GM18507 (cell line): ENCODE results near the gene CAPN7.

Experiments
- DNase-seq: peaks from one replicate; pipeline ENCODE4 v3.0.0; 2011; ENCODE audit warnings: low read depth; ENCODE audit not compliant: insufficient read length; ENCODE audit errors: extremely low spot score
- FAIRE-seq: peaks from 2 replicates; lab custom pipeline; 2011; peaks lifted over from hg19 to GRCh38; lab: Jason Lieb, UNC

Gene CAPN7

DNA sequence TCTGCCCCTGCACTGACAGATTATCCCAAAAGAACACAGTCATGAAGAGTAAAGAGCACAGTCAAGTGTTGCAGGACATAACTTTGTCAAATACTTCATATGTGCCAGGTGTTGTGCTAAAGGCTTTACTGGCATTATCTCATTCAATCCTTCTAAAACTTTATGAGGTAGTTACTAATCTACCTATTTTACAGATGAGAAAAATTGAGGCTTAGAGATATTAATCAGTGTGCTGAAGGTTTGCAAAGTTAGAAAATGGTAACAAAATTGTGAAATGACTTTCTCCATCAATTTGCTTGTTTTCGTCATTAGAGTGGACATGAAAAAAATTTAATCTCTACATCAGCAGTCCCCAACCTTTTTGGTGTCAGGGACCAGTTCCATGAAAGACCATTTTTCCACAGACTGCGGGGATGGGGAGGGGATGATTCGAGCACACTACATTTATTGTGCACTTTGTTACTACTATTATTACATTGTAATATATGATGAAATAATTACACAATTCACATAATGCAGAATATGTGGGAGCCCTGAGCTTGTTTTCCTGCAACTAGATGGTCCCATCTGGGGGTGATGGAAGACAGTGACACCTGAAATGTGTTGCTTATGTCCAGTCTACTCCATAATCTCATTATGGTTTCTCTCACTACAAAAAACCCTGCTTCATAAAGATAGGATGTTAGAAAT, 8.6 kb upstream of the CAPN7 start:
- no peak for FAIRE-seq

DNA sequence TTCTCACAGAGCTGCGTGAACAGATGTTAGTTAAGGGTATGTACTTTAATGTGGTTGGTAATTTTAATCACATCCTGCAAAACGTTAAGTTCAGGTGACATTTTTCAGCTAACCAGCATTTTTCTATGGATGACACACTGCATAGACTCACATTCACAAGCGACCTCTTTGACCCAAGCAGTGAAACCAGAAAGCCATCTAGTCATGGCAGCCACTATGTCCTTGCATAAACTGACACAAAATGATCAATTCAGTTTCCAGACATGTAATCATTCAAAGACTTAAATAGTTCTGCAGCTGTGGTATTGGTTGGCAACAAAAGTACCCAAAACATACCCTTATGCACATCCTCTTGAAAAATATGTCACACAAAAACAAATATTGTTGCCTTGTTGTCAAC, 7.4 kb upstream of the CAPN7 start:
- DNase-seq, result no peak
- no peak for FAIRE-seq

More for the DNA sequence above, 8.6 kb upstream of the CAPN7 start:
- DNase-seq, result no peak

DNA sequence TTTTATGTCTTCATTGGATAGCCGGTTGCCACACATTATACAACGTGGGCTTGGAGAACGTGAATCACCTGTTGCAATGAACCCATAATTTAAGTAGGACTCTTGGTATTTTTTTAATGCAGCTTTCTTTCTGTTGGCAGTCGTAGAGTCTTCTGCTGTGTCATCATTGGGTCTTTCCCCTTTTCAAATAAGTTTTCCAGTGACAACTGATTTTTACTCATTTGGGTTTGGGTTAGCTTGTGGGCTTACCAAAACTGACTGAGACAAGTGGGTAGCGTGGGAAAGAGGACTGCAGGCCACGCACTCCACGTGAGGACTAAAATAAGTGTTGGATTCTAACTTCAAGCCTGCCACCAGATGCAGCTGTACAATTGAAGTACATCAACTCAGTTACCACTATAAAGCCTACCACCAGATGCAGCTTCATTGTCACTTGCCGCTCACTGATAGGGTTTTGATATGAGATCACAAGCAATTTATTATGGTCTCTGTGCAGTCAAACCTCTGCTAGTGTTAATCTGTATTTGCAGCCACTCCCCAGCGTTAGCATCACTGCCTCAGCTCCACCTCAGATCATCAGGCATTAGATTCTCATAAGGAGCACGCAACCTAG, 6.4 kb upstream of the CAPN7 start:
- FAIRE-seq (no peak), DNase-seq (no peak)

DNA sequence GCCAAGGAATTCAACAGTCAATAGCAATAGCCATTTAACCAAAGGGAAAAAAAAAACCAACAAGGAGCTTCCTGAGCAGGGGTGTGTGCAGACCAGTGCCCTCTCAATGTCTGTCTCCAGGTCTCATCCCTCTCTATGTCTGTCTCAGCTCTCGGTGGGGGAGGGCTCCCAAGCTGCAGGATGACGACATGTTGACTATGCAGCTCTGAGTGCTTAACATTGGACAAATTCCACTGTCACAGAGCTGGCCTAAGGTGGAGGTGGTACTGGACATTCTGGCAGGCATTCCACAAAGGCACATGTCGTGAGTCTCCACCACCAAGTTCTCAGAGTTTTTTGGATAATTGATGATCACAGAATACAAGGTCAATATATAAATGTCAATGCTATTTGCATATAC, 2.0 kb upstream of the CAPN7 start:
- FAIRE-seq (no peak), DNase-seq (no peak)

DNA sequence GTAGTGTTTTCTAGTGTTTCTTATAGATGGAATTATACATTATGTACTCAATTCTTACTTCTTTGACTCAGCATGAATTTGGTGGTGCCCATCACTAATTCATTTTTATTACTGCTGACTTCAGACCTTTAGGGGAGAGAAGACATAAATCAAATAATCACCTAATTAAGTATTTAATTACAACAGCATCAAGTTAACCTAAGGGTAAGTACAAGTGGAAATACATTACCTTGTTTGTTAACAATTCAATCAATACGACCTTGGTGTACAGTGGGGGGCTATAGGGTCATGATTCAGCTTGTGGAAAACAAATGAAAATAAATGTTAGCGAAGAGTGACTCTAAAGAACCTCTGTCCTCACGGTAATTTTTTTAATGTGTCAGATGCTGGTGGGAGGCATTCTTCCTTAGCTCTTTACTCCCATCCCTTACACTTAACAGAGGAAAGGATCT, 538 bp upstream of the CAPN7 start:
- FAIRE-seq, result no peak

DNA sequence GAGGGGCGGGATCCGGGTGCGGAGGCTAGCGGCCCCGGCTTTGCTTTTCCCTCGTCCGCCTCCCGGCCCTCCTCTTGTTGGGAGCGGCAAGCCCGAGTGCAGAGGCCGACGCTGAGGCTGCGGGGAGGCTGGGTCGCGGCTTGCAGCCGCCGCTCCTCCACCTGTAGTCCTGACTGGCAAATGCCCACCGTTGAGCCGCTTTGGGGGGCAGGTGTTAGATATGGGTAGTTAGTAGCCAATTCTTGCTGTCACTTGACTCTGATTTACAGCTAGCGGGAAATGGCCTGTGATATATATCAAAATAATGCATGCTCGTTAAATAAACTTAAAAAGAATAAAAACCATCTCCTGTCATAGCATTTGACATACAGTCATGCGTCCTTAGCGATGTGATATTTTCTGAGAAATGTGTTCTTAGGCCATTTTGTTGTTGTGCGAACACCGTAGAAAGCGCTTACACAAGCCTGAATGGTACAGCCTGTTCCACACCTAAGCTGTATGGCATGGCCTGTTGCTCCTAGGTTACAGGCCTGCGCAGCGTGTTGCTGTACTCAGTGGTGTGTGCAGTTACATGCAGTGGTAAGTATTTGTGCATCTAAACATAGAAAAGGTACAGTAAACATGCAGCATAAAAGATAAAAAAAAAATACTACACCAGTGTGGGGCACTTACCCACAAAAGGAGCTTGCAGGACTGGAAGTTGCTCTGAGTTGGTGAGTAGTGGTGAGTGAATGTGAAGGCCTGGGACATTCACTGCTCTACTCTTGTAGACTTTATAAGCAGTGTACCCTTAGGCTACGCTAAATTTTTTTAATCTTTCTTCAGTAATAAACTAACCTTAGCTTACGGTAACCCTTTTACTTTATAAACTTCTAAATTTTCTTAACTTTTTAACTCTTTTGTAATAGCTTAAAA, 873 bp downstream of the CAPN7 start:
- FAIRE-seq (no peak), DNase-seq (no peak)

More for the DNA sequence above, 538 bp upstream of the CAPN7 start:
- DNase-seq, result no peak

DNA sequence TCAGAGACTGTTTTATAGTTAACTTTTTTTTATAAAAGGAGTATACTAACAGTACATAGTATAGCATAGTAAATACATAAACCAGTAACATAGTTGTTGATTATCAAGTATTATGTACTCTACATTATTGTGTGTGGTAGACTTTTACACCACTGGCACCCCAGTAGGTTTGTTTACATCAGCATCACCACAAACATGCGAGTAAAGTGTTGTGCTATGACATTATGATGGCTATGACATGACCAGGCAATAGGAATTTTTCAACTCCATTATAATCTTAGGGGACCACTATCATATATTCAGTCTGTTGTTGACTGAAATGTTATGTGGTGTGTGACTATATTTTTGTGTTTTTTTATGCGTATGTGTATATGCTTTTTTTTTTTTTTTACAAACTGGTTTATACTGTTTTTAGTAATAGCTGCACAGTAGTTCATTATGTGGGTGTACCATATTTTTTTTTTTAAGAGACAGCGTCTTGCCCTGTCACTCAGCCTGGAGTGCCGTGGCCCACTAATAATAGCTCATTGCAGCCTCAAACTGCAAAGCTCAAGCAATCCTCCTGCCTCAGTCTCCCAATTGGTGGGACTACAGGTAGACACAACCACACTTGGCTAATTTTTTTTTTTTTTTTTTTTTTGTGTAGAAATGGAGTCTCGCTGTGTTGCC, 1.9 kb downstream of the CAPN7 start:
- FAIRE-seq (no peak), DNase-seq (no peak)

DNA sequence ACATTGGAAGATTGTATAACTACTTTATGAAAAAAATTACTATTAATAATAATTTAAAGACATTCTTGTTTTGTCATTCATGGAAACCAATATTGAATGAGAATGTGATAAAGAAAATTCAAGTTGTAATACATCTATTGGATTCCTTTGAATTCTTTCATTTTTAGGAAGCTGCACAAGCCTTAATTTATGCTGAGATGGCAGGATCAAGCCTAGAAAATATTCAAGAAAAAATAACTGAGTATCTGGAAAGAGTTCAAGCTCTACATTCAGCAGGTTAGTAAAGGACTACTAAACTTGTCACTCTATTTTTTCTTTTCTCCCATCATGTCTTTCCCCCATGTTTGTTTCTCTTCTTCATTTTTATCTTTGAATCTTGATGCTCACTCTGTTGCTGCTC, 5.9 kb downstream of the CAPN7 start:
- no peak for DNase-seq
- no peak for FAIRE-seq

DNA sequence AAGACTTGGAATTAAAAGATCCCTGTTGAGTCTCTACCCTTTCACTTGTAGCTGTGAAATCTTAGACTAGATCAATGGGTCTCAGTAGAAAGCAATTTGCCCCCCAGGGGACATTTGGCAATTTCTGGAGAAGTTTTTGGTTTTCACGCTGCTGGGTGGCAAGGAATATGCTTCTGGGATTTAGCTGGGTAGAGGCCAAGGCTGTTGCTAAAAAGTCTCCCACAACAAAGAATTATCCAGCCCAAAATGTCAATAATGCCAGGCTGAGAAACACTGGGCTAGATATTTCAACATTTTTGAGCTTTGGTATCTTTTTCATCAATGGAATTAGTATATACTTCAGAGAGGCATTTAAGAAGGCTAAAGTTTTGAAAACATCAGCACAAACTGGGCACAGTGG, 8.7 kb downstream of the CAPN7 start:
- no peak for DNase-seq
- no peak for FAIRE-seq

DNA sequence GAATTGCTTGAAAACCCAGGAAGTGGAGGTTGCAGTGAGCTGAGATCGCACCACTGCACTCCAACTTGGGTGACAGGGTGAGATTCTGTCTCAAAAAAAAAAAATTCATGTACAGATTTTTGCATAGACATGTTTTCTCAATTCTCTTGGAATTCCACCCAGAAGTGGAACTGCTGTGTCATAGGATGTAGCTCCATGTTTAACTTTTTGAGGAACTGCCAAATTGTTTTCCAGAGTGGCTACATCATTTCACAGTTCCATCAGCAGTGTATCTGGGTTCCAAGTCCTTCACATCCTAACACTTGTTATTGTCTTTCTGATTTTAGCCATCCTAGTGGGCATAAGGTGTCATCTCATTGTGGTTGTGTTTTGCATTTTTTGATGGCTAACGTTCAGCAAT, 9.9 kb downstream of the CAPN7 start:
- FAIRE-seq, result peak; percentile 57

DNA sequence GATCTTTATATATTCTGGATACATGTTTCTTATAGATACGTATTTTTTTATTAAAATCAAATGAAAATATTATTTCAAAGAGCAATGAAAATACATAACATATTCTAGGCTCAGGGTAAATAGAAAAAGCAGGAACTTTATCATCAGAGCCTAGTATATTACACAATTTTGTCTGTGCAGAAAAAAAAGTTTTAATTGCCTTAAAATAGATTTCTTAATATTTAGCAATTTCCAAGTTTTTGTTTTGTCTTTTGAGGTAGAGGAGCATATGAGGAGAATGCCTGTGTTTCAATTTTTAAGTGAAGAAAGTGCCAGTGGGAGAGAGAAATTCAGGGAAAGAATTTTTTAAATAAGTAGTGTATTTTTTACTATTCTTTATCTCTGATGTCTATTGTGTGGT, 10.5 kb downstream of the CAPN7 start:
- DNase-seq (no peak), FAIRE-seq (no peak)

More for the DNA sequence above, 9.9 kb downstream of the CAPN7 start:
- DNase-seq, result no peak

DNA sequence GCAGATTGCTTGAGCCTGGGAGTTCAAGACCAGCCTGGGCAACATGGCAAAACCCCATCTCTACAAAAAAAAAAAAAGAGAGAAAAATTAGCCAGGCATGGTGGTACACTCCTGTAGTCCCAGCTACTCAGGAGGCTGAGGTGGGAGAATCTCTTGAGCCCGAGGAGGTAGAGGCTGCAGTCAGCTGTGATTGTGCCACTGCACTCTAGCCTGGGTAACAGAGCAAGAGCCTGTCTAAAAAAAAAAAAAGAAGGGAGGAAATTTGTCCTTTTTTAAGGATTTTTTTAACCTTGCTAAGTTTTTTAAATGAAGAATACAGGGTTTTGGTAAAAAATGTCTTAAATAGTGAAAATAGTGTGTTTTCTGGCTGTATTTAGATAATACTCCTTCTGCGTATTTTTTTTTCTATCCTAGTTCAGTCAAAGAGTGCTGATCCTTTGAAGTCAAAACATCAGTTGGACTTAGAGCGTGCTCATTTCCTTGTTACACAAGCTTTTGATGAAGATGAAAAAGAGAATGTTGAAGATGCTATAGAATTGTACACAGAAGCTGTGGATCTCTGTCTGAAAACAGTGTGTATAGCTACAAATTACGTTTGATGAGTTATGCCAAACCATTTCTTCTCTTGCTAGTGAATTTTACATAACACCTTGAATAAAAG, 11.1 kb downstream of the CAPN7 start:
- DNase-seq, result no peak
- FAIRE-seq, result no peak

DNA sequence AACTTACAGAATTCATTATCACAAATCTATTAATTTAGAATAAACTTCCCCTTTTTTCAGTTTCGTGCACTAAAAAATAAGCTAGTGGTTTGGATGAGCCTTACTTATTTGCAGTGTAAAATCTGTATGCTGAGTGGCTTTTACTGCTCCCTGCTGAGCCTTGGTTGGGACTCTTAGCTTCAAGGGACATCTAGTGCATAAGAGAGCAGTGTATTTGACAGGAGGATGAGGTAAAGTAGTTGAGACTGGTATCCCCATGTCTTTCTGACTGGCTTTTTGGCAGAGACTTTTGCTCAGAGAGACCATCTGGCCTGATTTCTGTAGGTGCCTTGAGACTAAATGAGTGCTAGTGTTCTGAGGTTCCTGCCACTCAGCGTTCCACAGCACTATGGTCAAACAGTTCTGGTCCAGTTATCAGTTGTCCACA, 11.8 kb downstream of the CAPN7 start:
- FAIRE-seq, result no peak
- no peak for DNase-seq

DNA sequence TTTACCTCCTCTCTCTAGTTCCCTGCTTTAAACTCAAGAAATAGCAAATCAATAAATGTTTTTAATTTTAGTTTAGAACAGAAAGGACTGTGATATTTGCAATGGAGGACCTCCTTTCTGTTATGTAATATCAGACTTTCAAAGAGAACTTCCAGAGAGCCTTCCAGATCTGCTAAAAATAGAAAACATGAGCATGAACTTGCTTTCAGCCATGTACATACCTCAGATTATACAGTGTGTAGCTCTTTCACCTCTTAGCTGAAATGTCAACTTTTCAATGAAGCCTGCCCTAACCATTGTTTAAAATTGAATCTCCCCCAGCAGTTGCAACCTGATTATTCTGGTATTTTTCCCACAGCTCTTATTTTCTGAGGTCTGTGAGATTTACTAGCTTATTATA, 12.6 kb downstream of the CAPN7 start:
- FAIRE-seq (no peak), DNase-seq (no peak)

DNA sequence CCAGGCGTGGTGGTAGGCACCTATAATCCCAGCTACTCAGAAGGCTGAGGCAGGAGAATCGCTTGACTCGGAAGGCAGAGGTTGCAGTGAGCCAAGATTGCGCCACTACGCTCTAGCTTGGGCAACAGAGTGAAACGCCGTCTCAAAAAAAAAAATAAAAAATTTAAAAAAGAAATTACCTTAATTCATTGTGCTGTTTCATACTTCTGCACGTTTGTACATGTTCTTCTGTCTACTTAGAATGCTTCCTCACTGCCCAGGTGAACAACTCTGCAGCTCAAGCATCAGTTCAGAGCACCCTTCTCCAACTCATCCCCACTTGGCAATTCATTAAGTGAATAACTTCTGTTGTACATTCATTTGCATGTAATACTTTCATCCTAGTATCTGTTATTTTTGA, 14.0 kb downstream of the CAPN7 start:
- DNase-seq (no peak), FAIRE-seq (no peak)

DNA sequence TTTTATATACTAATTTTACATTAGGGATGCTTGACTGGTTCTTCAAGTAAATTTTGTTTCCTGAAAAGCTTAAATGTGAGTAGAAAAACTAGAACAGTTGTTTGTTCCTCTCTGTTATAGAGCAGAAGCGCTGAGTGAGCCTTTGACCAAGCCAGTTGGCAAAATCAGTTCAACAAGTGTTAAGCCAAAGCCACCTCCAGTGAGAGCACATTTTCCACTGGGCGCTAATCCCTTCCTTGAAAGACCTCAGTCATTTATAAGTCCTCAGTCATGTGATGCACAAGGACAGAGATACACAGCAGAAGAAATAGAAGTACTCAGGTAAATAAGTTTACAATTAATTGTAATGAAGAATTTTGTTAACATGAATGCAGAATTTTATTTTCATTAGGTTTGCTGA, 14.6 kb downstream of the CAPN7 start:
- FAIRE-seq, result no peak
- DNase-seq, result no peak

DNA sequence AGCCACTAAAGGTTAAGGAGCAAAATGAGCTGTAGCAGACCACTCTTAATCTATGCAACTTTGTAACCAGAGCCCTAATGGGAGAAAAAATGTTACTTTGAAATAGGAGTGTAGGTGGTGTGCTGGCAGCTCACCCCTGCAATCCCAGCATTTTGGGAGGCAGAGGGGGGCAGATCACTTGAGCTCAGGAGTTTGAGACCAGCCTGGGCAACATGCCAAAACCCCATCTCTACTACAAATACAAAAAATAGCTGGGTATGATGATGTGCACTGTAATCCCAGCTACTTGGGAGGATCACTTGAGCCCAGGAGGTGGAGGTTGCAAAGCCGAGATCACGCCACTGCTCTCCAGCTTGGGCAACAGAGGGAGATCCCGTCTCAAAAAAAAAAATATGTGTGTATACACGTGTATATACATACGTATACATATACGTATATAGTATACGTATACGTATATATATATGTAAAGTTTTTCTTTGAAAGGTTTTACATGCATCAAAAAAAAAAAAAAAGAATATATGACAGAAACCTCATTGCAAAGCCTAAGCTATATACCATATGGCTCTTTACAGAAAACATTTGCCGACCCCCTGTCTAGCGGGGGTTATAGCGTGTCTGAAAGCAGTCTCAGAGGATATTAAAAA, 15.7 kb downstream of the CAPN7 start:
- no peak for FAIRE-seq

DNA sequence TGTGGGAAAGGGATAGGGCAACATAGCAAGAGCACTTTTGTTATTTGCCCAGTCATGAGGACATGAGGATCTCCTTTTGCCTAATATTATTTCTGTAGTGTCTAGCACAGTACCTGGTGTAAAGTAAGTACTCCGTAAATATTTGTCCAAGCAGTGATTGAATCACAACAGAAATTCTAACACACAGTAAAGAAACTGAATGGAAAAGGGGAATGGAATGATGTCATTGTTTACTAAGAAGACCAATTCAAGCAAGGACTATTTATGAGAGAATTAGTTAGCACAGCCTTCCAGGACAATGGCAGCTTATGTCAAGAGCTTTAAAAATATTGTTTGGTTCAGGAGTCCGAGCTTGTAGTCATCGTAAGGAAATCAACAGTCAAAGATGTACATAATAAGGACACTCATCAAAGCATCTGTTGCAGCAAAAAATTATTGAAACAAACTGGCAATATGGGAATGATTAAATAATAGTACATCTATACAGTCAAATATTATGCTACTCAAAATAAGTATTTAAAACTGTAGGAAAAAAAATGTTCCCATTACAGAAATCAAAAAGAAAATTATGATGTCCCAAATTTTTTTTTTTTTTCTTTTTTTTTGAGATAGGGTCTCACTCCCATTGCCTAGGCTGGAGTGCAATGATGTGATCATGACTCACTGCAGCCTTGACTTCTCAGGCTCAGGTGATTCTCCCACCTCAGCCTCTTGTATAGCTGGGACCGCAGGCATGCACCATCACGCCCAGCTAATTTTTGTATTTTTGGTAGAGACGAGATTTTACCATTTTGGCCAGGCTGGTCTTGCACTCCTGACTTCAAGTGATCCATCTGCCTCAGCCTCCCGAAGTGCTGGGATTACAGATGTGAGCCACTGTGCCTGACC, 17.9 kb downstream of the CAPN7 start:
- FAIRE-seq, result no peak
- no peak for DNase-seq

More for the DNA sequence above, 15.7 kb downstream of the CAPN7 start:
- DNase-seq, result no peak
